ENCODE results near the gene TGFBR2.

TGFBR2 gene

DNA sequence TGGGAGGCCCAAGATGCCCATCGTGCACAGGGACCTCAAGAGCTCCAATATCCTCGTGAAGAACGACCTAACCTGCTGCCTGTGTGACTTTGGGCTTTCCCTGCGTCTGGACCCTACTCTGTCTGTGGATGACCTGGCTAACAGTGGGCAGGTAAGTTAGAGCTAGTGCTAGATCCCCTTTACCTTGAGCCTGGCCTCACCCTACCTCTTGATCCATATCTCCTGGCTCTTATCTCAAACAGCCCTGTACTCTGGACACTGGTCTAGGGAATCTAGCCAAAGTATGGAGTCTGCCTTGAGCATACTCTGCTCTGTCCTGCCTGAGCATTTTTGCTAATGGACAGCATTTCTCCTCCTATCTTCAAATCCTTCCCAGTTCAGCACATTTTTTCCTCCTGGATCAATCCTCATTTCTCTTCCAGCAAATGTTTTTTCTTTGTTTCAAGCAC is 65.9 kb downstream of the TGFBR2 start:
- H3K4me3 ChIP-seq (replicated peaks; ENCODE audit: low read depth, low read length): no peak overlapping the region
- no peak for DNase-seq (ENCODE audit: extremely low read depth, low read depth)
- TF ChIP-seq CTCF (IDR thresholded peaks at IDR 0.05; ENCODE audit: low read depth, low read length, missing control alignments): no peak

DNA sequence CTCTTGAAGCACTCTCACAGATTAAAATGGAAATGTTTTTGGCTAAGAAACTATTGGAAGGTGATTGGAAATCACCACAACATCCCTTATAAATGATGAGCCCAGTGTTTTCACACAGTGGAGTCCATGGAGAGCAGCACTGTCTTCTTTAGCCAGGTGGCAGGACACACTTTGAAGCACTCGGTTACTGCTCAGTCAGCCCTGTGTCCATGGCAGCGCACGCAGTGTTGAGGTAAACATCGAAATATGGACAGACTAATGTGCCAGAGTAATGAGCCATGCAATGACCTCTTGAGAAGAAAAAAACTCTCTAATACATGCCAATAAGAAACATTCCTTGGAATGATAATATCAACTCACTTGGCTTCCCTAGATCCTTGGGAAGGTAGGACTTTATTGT is 66.6 kb downstream of the TGFBR2 start:
- H3K4me3 ChIP-seq (replicated peaks; ENCODE audit: low read depth, low read length): no peak overlapping the region
- DNase-seq (ENCODE audit: extremely low read depth, low read depth): no peak
- no peak for TF ChIP-seq CTCF (IDR thresholded peaks at IDR 0.05; ENCODE audit: low read depth, low read length, missing control alignments)

DNA sequence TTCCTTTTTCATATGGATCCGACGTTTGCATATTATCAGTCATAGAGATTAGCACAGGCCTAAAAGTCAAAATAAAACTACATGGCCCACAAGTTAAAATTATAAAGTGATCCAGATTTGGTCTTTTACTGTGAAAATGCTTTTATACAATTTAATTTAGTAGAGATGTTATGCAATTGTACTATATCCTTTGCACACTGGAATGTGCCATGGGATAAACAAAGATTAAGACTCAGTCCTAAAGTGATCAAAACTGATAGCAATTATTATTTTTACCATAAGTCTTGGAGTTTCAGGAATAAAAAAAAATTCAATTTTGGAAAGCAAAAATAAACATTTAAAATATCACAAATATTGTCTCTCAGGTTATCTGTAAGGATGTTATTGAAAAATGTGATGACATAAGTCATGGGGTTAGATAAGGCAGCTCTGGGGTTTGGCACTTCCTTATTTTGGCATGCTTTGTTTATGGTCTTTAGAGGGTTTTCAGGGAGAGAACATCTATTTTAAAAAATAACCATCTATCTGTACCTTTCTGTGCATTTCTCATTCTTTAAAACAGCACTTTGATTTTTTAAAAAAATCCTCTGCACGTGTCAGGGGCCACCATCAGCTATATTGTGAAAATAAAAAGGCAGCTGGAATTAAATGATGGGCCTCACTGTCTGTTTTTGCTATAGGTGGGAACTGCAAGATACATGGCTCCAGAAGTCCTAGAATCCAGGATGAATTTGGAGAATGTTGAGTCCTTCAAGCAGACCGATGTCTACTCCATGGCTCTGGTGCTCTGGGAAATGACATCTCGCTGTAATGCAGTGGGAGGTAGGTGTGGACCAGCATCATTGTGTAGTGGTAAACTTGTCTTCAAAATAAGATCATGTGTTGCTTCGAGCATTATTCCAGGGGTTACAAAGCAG is 67.3 kb downstream of the TGFBR2 start:
- H3K4me3 ChIP-seq (replicated peaks; ENCODE audit: low read depth, low read length): no peak overlapping the region
- DNase-seq (ENCODE audit: extremely low read depth, low read depth): no peak
- no peak for TF ChIP-seq CTCF (IDR thresholded peaks at IDR 0.05; ENCODE audit: low read depth, low read length, missing control alignments)

- no peak for TF ChIP-seq CTCF (IDR thresholded peaks at IDR 0.05; ENCODE audit: low read depth, low read length, missing control alignments)
- no peak for DNase-seq (ENCODE audit: extremely low read depth, low read depth)
- H3K4me3 ChIP-seq (replicated peaks; ENCODE audit: low read depth, low read length): no peak overlapping the region
These were observed 68.6 kb downstream of the TGFBR2 start for GRCh38 chr3:30675006-30675405.

- no peak overlapping the region for H3K4me3 ChIP-seq (replicated peaks; ENCODE audit: low read depth, low read length)
- TF ChIP-seq CTCF (IDR thresholded peaks at IDR 0.05; ENCODE audit: low read depth, low read length, missing control alignments): no peak
- no peak for DNase-seq (ENCODE audit: extremely low read depth, low read depth)
These were observed 69.4 kb downstream of the TGFBR2 start for GRCh38 chr3:30675774-30676173.

GRCh38 chr3:30676424-30677346 is 70.3 kb downstream of the TGFBR2 start:
- H3K4me3 ChIP-seq (replicated peaks; ENCODE audit: low read depth, low read length): no peak overlapping the region
- TF ChIP-seq CTCF (IDR thresholded peaks at IDR 0.05; ENCODE audit: low read depth, low read length, missing control alignments): no peak
- DNase-seq (ENCODE audit: extremely low read depth, low read depth): no peak
